Lower leg skin (tissue), 4 donors: Measurements from ENCODE around the gene GANC. TPM values are rescaled to one million over a fixed set of nuclear protein-coding genes. Genes with fewer than 3 reads are reported as not detected.

Source experiments
- total RNA-seq, 4 donors: library from RNA; depleted of rRNA; stranded (reverse); fragments of >200 nt; gene quantifications; one replicate each; pipeline ENCODE4 v1.1.0, GENCODE V29; 2016

GANC gene
- total RNA-seq, 4 donors from 2014 or later, result 10.5 to 26.4 (median 22.0) TPM

Other genes starting within 250 kb of the GANC start
- gene PLA2G4D, start 178.6 kb upstream of the GANC start, total RNA-seq, result 10 to 100 TPM; 22.0 to 51.6 (median 29.2) TPM
- gene PLA2G4F, start 116.6 kb upstream of the GANC start, total RNA-seq, result 100 to 1,000 TPM; 117 to 176 (median 170) TPM
- gene VPS39, start 64.9 kb upstream of the GANC start, total RNA-seq, result 10 to 100 TPM; 41.8 to 64.6 (median 51.5) TPM
- 100 to 1,000 TPM in 2 of 4 donors, 10 to 100 TPM in 2; 86.9 to 110 (median 95.9) TPM for gene TMEM87A, start 232 bp downstream of the GANC start, total RNA-seq
- 10 to 100 TPM; 20.3 to 42.9 (median 35.9) TPM for gene CAPN3, start 86.3 kb downstream of the GANC start, total RNA-seq
- gene ZNF106, start 217.9 kb downstream of the GANC start, total RNA-seq, result 10 to 100 TPM; 23.1 to 40.0 (median 31.1) TPM
- 10 to 100 TPM; 24.8 to 63.3 (median 42.4) TPM for gene SNAP23, start 222.4 kb downstream of the GANC start, total RNA-seq